ENCODE data around the gene SLC41A2.

SLC41A2 gene

DNA sequence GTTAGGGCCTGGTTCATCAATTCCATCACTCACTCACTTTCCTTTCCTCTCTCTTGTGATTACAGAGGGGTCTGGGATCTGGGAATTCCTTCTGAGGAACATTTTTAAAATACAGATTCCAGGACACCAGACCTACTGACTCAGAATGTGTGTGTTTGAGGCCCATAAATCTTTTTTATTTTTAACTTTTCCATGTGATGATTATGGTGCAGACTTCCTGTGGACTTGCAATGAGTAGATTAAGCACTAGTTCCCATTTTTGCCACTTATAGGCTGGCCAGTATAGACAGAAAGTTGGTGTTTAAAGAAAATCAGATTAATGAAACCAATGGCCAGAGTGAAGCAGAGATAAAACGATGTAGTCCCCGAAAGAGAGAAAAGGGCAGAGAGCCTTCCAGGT lies 28.1 kb downstream of the SLC41A2 start:
- no peak for DNase-seq

DNA sequence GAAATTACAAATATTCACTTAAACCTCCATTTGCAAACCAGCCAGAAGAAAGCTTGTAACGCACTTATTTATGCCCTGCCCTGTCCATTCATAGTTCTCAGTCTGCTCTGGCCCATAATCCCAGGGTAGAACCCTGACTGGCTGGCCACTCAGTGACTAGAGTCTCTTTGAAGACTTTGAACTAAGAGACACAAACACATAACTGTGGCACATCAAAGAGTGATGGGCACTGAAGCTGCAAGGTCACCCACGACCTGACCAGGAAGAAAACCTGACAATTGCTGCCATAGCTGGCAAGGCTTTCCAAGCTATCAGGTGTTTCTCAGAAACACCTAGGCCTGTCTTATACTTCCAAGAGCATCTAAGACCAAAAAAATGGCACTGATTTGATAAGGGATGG lies 28.7 kb downstream of the SLC41A2 start:
- DNase-seq = no peak

GRCh38 chr12:104928036-104928745 lies 29.9 kb downstream of the SLC41A2 start:
- DNase-seq = no peak

DNA sequence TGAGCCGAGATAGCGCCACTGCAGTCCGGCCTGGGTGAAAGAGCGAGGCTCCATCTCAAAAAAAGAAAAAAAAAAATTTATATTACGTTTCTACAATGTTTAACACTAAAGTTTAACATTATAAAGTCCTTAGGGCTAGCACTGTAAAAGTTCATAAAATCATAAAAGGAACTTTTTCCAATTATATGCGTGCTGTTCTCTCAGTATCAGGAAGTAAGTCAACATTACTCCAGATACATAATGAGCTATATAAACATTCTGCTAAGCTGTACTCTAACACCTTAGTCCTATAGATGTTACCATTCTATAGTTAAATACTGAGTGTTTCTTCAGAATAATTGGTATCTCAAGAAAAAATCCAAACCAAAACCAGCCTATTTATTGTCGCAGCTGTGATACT lies 32.6 kb downstream of the SLC41A2 start:
- DNase-seq = no peak

GRCh38 chr12:104921340-104921739 lies 36.8 kb downstream of the SLC41A2 start:
- no peak for DNase-seq

DNA sequence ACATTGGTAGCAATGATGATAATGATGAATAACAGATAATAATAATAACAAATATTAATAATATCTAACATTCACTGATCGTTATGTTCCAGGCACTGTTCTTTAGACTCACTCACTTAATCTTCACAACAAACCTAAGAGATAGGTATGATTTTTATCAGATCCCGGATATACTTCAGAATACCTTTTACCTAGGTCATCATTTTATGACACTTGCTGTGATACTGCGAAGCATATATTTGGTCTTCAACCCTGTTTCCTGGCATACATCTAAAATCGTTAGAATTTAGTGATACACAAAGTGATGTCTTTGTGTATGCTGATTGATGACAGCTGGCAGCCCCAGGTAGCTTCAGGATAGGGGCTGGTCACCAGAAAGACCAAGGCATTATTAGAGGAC lies 46.1 kb downstream of the SLC41A2 start:
- no peak for DNase-seq

DNA sequence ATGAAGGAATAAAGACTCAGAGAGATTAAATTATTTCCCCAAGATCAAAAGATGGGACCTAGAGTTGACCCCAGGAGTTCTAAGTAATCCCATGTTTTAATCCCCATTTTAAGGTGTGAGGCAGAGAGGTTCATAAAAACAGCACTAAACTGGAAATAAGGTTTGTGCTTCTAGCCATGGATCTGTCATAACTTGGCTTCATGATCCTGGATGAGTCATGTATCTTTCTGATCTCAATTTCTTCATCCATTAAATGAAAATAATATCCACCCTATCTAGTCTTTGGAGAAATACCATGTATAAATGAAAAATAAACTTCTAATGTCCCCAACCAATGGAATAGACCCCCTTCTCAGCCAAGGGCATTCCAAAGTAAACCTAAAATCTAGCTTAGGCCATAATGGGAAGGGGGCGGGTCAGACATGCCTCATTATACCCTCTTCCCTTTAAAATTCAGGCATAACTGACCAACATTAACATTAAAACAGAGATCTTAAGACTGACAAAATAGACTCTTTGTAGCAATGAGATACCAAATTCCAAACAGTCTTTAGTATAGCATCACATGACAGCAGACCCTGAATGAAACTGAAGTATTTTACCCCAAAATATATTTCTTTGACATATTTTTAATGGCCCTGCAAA lies 47.8 kb downstream of the SLC41A2 start:
- DNase-seq = no peak

DNA sequence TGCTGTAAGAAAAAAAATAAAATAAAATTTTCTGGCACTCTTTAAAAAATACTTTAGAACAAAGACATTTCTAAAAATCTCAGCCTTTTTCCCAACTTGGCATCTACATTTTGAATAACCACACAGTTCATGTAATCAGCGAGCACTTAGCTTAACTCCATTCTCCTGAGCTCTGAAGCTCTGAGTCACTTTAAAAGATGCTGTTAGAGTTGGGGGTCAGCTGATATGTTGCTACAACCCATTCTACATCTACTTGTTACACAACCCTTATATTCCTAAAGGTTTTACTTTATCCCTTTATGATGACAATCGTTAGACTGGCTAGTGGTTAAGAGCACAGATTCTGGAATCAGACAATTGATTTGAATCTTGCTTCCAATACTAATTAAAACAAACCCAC lies 48.3 kb downstream of the SLC41A2 start:
- DNase-seq = no peak
